K562 (cell line): ENCODE data around the gene CCDC87. TPM values are rescaled to one million over a fixed set of nuclear protein-coding genes. Genes with fewer than 3 reads are reported as not detected.
A peak's percentile ranks its signal among the peaks of the same experiment; 100 is the strongest.

Experiments
- CREB1 ChIP-seq, 2 experiments: sonication (generic) in 1 of 2; formaldehyde crosslinking in 1 of 2; IDR thresholded peaks; 2 replicates each; pipeline versions ENCODE4 v1.6.1 to v1.8.0; 2012 to 2022; ENCODE audit warnings: inconsistent platforms in 1 of 2, mild to moderate bottlenecking in 1 of 2, missing genetic modification reagents in 1 of 2, moderate library complexity in 1 of 2
- ELF4 ChIP-seq: fragments of 450-650 bp; formaldehyde crosslinking; IDR thresholded peaks from 2 replicates; pipeline ENCODE4 v1.4.0; 2022; ENCODE audit warnings: missing genetic modification characterization
- EZH2 ChIP-seq: IDR thresholded peaks from 2 replicates; pipeline ENCODE4 v1.6.1; 2012; ENCODE audit warnings: low read depth, mild to moderate bottlenecking, inconsistent platforms, low read length, borderline replicate concordance
- FOXJ3 ChIP-seq: sonication (generic); formaldehyde crosslinking; IDR thresholded peaks from 2 replicates; pipeline ENCODE4 v1.4.0; 2020; ENCODE audit warnings: mild to moderate bottlenecking, missing genetic modification reagents
- FOXM1 ChIP-seq, 2 experiments: fragments of 450-650 bp in 1 of 2; sonication (generic) in 1 of 2; formaldehyde crosslinking in 1 of 2; IDR thresholded peaks; 2 replicates each; pipeline versions ENCODE4 v1.6.1 to v1.9.0; 2017 to 2022; ENCODE audit warnings: low read depth in 2 of 2, mild to moderate bottlenecking in 2 of 2, missing genetic modification reagents in 1 of 2, moderate library complexity in 1 of 2
- HDGF ChIP-seq: fragments of 450-650 bp; IDR thresholded peaks from 2 replicates; pipeline ENCODE4 v1.6.1; 2016
- NFRKB ChIP-seq: fragments of 450-650 bp; IDR thresholded peaks from 2 replicates; pipeline ENCODE4 v1.6.1; 2016; ENCODE audit warnings: low read depth
- POU5F1 ChIP-seq: fragments of 150-350 bp; IDR thresholded peaks from 2 replicates; pipeline ENCODE4 v1.6.1; 2014; ENCODE audit warnings: borderline replicate concordance, low read length, low read depth, mild to moderate bottlenecking; ENCODE audit not compliant: partially characterized antibody
- RNF2 ChIP-seq: sonication (generic); IDR thresholded peaks from 2 replicates; pipeline ENCODE4 v1.6.1; 2016
- SMARCC2 ChIP-seq: fragments of 450-650 bp; IDR thresholded peaks from 2 replicates; pipeline ENCODE4 v1.6.1; 2017; ENCODE audit warnings: antibody characterized with exemption, moderate library complexity, mild to moderate bottlenecking, low read depth
- TOE1 ChIP-seq, 2 experiments: fragments of 450-650 bp in 1 of 2; sonication (generic) in 1 of 2; formaldehyde crosslinking in 1 of 2; IDR thresholded peaks; 2 replicates each; pipeline versions ENCODE4 v1.7.1 to v1.8.0; 2016 to 2022; ENCODE audit warnings: borderline replicate concordance in 2 of 2, mild to moderate bottlenecking in 2 of 2, antibody characterized with exemption in 1 of 2, inconsistent platforms in 1 of 2, low read depth in 1 of 2, missing genetic modification reagents in 1 of 2, moderate library complexity in 1 of 2
- XRCC3 ChIP-seq: fragments of 450-650 bp; IDR thresholded peaks from 2 replicates; pipeline ENCODE4 v1.6.1; 2017; ENCODE audit warnings: mild to moderate bottlenecking, moderate library complexity
- YBX1 ChIP-seq: fragments of 450-650 bp; IDR thresholded peaks from 2 replicates; pipeline ENCODE4 v1.7.1; 2016; ENCODE audit warnings: mild to moderate bottlenecking
- ZNF184 ChIP-seq: sonication (generic); formaldehyde crosslinking; IDR thresholded peaks from 2 replicates; pipeline ENCODE4 v1.5.0; 2020; ENCODE audit warnings: missing genetic modification reagents
- ZNF217 ChIP-seq: sonication (generic); formaldehyde crosslinking; IDR thresholded peaks from 2 replicates; pipeline ENCODE4 v1.8.0; 2022; ENCODE audit warnings: mild to moderate bottlenecking, missing genetic modification reagents
- ZNF274 ChIP-seq: IDR thresholded peaks from 2 replicates; pipeline ENCODE4 v1.6.1; 2011; ENCODE audit warnings: low read depth, mild to moderate bottlenecking, low read length, moderate library complexity, borderline replicate concordance
- ZNF583 ChIP-seq: fragments of 250-450 bp; sonication (Bioruptor Pico); IDR thresholded peaks from 2 replicates; pipeline ENCODE4 v1.4.0; 2020
- ZNF586 ChIP-seq: fragments of 450-650 bp; formaldehyde crosslinking; conservative IDR thresholded peaks from 2 replicates; pipeline ENCODE4 v1.4.0; 2020; ENCODE audit warnings: mild to moderate bottlenecking, moderate library complexity
- polyA plus RNA-seq, 8 experiments: library from polyadenylated mRNA; depleted of rRNA in 4 of 8; stranded (reverse) in 5 of 8; unstranded in 3 of 8; fragments of >200 nt; fragmentation: Nextera tagmentation in 2 of 8; fragmentation: Illumina TruSeq in 1 of 8; extraction: Ambion mirVana in 2 of 8; extraction: Trizol in 1 of 8; gene quantifications; 2 replicates each; pipeline versions ENCODE4 v1.2.1 to v1.2.3, GENCODE V29; 2011 to 2014; ENCODE audit warnings: inconsistent platforms in 1 of 8, missing spikeins in 1 of 8
- total RNA-seq, 7 experiments: library from RNA; depleted of rRNA in 6 of 7; stranded (reverse); fragments of >200 nt in 6 of 7; fragmentation: Illumina TruSeq in 2 of 7; extraction: Trizol in 2 of 7; gene quantifications; 2 replicates each; pipeline versions ENCODE4 v1.2.1 to v1.2.3, GENCODE V29; 2011 to 2021; ENCODE audit warnings: low replicate concordance in 1 of 7
- TF ChIP-seq, protein P1 (sequence below): fragments of 250-450 bp; sonication (Bioruptor Pico); IDR thresholded peaks from 2 replicates; pipeline ENCODE4 v1.5.0; 2022; ENCODE audit warnings: mild to moderate bottlenecking
- TF ChIP-seq, protein P2 (sequence below), 2 experiments: IDR thresholded peaks; 2 replicates each; pipeline ENCODE4 v1.6.1; 2012; ENCODE audit warnings: improper control_type of control experiment in 2 of 2, low read depth in 2 of 2, low read length in 2 of 2, borderline replicate concordance in 1 of 2
- TF ChIP-seq, protein P3 (sequence below): fragments of 450-650 bp; IDR thresholded peaks from 2 replicates; pipeline ENCODE4 v1.7.1; 2018; ENCODE audit warnings: mild to moderate bottlenecking, low read depth; ENCODE audit not compliant: partially characterized antibody

CCDC87 gene
- total and polyA plus RNA-seq, 9 of the 15 experiments (the other 6 are each of a cell fraction or from before 2014, with no cell fraction given) = 0.03 to 0.44 (median 0.15) TPM; not detected in 1

DNA sequence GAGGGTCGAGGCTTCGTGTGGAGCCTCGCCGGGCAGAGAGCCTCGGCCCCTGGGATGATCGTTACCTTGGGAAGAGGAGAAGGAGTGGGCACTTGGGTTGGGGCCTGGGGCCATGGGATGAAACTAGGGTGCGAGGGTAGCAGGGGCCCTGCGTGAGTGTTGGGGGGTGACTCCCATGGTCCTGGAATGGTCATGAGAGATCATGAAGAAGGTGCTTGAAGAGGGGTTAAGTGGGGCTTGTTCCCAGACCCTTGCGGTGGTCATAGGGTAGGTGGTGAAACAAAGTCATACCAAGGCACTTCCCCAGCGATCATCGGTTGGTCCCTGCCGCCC, 406 bp upstream of the CCDC87 start (continued):
- TF ChIP-seq, protein P1, sequence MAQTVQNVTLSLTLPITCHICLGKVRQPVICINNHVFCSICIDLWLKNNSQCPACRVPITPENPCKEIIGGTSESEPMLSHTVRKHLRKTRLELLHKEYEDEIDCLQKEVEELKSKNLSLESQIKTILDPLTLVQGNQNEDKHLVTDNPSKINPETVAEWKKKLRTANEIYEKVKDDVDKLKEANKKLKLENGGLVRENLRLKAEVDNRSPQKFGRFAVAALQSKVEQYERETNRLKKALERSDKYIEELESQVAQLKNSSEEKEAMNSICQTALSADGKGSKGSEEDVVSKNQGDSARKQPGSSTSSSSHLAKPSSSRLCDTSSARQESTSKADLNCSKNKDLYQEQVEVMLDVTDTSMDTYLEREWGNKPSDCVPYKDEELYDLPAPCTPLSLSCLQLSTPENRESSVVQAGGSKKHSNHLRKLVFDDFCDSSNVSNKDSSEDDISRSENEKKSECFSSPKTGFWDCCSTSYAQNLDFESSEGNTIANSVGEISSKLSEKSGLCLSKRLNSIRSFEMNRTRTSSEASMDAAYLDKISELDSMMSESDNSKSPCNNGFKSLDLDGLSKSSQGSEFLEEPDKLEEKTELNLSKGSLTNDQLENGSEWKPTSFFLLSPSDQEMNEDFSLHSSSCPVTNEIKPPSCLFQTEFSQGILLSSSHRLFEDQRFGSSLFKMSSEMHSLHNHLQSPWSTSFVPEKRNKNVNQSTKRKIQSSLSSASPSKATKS (CRISPR knock-in tag) = no peak
- TF ChIP-seq NFRKB (no peak), SMARCC2 (no peak), CREB1 (IDR thresholded peaks at IDR 0.05) (no peak), CREB1 (CRISPR knock-in tag; IDR thresholded peaks at IDR 0.05) (no peak), ELF4 (CRISPR knock-in tag) (0 out of 2 replicates have a peak, but pooled peaks have one; percentile 41), YBX1 (no peak), POU5F1 (no peak), ZNF217 (CRISPR knock-in tag) (no peak), ZNF586 (CRISPR knock-in tag) (no peak; the same call in 1 of the 2 replicates), ZNF274 (no peak), HDGF (no peak), FOXJ3 (CRISPR knock-in tag) (no peak), ZNF184 (no peak), EZH2 (no peak), XRCC3 (no peak), RNF2 (no peak), TOE1 (IDR thresholded peaks at IDR 0.05; ENCODE audit: borderline replicate concordance) (no peak), TOE1 (CRISPR knock-in tag; IDR thresholded peaks at IDR 0.05; ENCODE audit: borderline replicate concordance, low read depth) (no peak), FOXM1 (IDR thresholded peaks at IDR 0.05; ENCODE audit: low read depth) (no peak), FOXM1 (CRISPR knock-in tag; IDR thresholded peaks at IDR 0.05; ENCODE audit: low read depth) (no peak), ZNF583 (CRISPR knock-in tag) (no peak)
- TF ChIP-seq, protein P2, sequence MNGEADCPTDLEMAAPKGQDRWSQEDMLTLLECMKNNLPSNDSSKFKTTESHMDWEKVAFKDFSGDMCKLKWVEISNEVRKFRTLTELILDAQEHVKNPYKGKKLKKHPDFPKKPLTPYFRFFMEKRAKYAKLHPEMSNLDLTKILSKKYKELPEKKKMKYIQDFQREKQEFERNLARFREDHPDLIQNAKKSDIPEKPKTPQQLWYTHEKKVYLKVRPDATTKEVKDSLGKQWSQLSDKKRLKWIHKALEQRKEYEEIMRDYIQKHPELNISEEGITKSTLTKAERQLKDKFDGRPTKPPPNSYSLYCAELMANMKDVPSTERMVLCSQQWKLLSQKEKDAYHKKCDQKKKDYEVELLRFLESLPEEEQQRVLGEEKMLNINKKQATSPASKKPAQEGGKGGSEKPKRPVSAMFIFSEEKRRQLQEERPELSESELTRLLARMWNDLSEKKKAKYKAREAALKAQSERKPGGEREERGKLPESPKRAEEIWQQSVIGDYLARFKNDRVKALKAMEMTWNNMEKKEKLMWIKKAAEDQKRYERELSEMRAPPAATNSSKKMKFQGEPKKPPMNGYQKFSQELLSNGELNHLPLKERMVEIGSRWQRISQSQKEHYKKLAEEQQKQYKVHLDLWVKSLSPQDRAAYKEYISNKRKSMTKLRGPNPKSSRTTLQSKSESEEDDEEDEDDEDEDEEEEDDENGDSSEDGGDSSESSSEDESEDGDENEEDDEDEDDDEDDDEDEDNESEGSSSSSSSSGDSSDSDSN (IDR thresholded peaks at IDR 0.05; ENCODE audit: borderline replicate concordance in 1 of 2, low read depth in 2 of 2, low read length in 2 of 2) = no peak
- TF ChIP-seq, protein P3, sequence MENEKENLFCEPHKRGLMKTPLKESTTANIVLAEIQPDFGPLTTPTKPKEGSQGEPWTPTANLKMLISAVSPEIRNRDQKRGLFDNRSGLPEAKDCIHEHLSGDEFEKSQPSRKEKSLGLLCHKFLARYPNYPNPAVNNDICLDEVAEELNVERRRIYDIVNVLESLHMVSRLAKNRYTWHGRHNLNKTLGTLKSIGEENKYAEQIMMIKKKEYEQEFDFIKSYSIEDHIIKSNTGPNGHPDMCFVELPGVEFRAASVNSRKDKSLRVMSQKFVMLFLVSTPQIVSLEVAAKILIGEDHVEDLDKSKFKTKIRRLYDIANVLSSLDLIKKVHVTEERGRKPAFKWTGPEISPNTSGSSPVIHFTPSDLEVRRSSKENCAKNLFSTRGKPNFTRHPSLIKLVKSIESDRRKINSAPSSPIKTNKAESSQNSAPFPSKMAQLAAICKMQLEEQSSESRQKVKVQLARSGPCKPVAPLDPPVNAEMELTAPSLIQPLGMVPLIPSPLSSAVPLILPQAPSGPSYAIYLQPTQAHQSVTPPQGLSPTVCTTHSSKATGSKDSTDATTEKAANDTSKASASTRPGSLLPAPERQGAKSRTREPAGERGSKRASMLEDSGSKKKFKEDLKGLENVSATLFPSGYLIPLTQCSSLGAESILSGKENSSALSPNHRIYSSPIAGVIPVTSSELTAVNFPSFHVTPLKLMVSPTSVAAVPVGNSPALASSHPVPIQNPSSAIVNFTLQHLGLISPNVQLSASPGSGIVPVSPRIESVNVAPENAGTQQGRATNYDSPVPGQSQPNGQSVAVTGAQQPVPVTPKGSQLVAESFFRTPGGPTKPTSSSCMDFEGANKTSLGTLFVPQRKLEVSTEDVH = no peak
